HUES48 (cell line): ENCODE results near the gene TMEM203.
A peak's percentile ranks its signal among the peaks of the same experiment; 100 is the strongest.

Experiments used
- H3K27ac ChIP-seq: one replicate; pipeline ENCODE4 v1.7.0; 2013; ENCODE audit warnings: low read depth, low read length, inconsistent platforms
- H3K27me3 ChIP-seq: 2 replicates; pipeline ENCODE4 v1.6.1; 2013; ENCODE audit warnings: mild to moderate bottlenecking, low read length; ENCODE audit not compliant: control insufficient read depth, insufficient read depth
- H3K36me3 ChIP-seq: 2 replicates; pipeline ENCODE4 v1.6.1; 2013; ENCODE audit warnings: low read length; ENCODE audit not compliant: control insufficient read depth, insufficient read depth
- H3K4me1 ChIP-seq: 2 replicates; pipeline ENCODE4 v1.6.1; 2013; ENCODE audit warnings: mild to moderate bottlenecking, low read length; ENCODE audit not compliant: control insufficient read depth, insufficient read depth
- H3K4me3 ChIP-seq: 2 replicates; pipeline ENCODE4 v1.5.1; 2013; ENCODE audit warnings: mild to moderate bottlenecking, low read depth, low read length
- H3K9ac ChIP-seq: 2 replicates; pipeline ENCODE4 v1.6.1; 2013; ENCODE audit warnings: mild to moderate bottlenecking, low read depth, low read length, moderate library complexity
- H3K9me3 ChIP-seq: 2 replicates; pipeline ENCODE4 v1.6.1; 2013; ENCODE audit warnings: low read length; ENCODE audit not compliant: control insufficient read depth, insufficient read depth

TMEM203 gene

GRCh38 chr9:137211532-137211931 lies 6.1 kb upstream of the TMEM203 start:
- peaks cover 51% of the 10 kb centered on the region for H3K36me3 ChIP-seq
- no peak overlapping the region for H3K9ac ChIP-seq
- no peak overlapping the region for H3K27ac ChIP-seq
- no peaks in the 10 kb centered on the region for H3K4me1 ChIP-seq
- no peaks in the 10 kb centered on the region for H3K9me3 ChIP-seq
- no peaks in the 10 kb centered on the region for H3K27me3 ChIP-seq
- H3K4me3 ChIP-seq: no peak overlapping the region

- Histone ChIP-seq H3K4me1 (peaks cover 5% of the 10 kb centered on the region; the same call in 1 of the 2 replicates), H3K27ac (no peak overlapping the region), H3K4me3 (peak overlapping the region; percentile 82), H3K9me3 (no peaks in the 10 kb centered on the region), H3K27me3 (no peaks in the 10 kb centered on the region), H3K9ac (no peak overlapping the region), H3K36me3 (peaks cover 19% of the 10 kb centered on the region)
Measured at GRCh38 chr9:137206602-137207001, 1.2 kb upstream of the TMEM203 start.

GRCh38 chr9:137204731-137205125 lies 720 bp downstream of the TMEM203 start:
- Histone ChIP-seq H3K4me1 (peaks cover 10% of the 10 kb centered on the region; the same call in 1 of the 2 replicates), H3K9me3 (no peaks in the 10 kb centered on the region), H3K27me3 (no peaks in the 10 kb centered on the region), H3K27ac (no peak overlapping the region), H3K36me3 (peaks cover 13% of the 10 kb centered on the region), H3K4me3 (peak overlapping the region; percentile 82), H3K9ac (peak overlapping the region; percentile 89)

- Histone ChIP-seq H3K4me3 (no peak overlapping the region), H3K9me3 (no peaks in the 10 kb centered on the region), H3K9ac (no peak overlapping the region), H3K36me3 (peaks cover 6% of the 10 kb centered on the region; the same call in 1 of the 2 replicates), H3K4me1 (peaks cover 10% of the 10 kb centered on the region; the same call in 1 of the 2 replicates), H3K27me3 (no peaks in the 10 kb centered on the region), H3K27ac (no peak overlapping the region)
Measured at GRCh38 chr9:137202966-137203365, 2.5 kb downstream of the TMEM203 start.

GRCh38 chr9:137201205-137201868 lies 4.1 kb downstream of the TMEM203 start:
- H3K27me3 ChIP-seq: no peaks in the 10 kb centered on the region
- peaks cover 10% of the 10 kb centered on the region; the same call in 1 of the 2 replicates for H3K4me1 ChIP-seq
- H3K27ac ChIP-seq: peak overlapping the region; percentile 57

GRCh38 chr9:137200311-137201204 lies 4.9 kb downstream of the TMEM203 start, which contains the start of gene TPRN:
Gene TPRN, minus strand, starts transcription at chr9:137200741. Its CDS starts 30 bp downstream, at chr9:137200711.
- peak within 1 kb of the TSS; percentile 59 for H3K27ac ChIP-seq

More at GRCh38 chr9:137201205-137201868, 4.1 kb downstream of the TMEM203 start:
- Histone ChIP-seq H3K9ac (peak overlapping the region; percentile 45), H3K36me3 (no peaks in the 10 kb centered on the region), H3K9me3 (no peaks in the 10 kb centered on the region), H3K4me3 (peak overlapping the region; percentile 72)

GRCh38 chr9:137199411-137200121 lies 5.9 kb downstream of the TMEM203 start:
- Histone ChIP-seq H3K4me3 (peak overlapping the region; percentile 50), H3K27me3 (no peaks in the 10 kb centered on the region), H3K9me3 (no peaks in the 10 kb centered on the region), H3K9ac (no peak overlapping the region), H3K27ac (no peak overlapping the region), H3K4me1 (peaks cover 14% of the 10 kb centered on the region; the same call in 1 of the 2 replicates), H3K36me3 (no peaks in the 10 kb centered on the region)

More at GRCh38 chr9:137200311-137201204, 4.9 kb downstream of the TMEM203 start, which contains the start of gene TPRN:
- H3K9me3 ChIP-seq: no peaks in the 10 kb centered on the region
- H3K27me3 ChIP-seq: no peaks in the 10 kb centered on the region
- peak within 1 kb of the TSS; percentile 45 for H3K9ac ChIP-seq
- H3K36me3 ChIP-seq: no peaks in the 10 kb centered on the region
- peaks cover 10% of the 10 kb centered on the region; the same call in 1 of the 2 replicates for H3K4me1 ChIP-seq
- peak within 1 kb of the TSS; percentile 72 for H3K4me3 ChIP-seq

GRCh38 chr9:137198902-137199283 lies 6.6 kb downstream of the TMEM203 start:
- no peak overlapping the region for H3K27ac ChIP-seq
- H3K9ac ChIP-seq: no peak overlapping the region
- no peaks in the 10 kb centered on the region for H3K27me3 ChIP-seq
- no peaks in the 10 kb centered on the region for H3K36me3 ChIP-seq
- H3K4me3 ChIP-seq: peak overlapping the region; percentile 50; the same call in 1 of the 2 replicates
- H3K9me3 ChIP-seq: no peaks in the 10 kb centered on the region
- H3K4me1 ChIP-seq: peaks cover 10% of the 10 kb centered on the region; the same call in 1 of the 2 replicates

GRCh38 chr9:137198051-137198901 lies 7.2 kb downstream of the TMEM203 start:
- Histone ChIP-seq H3K27ac (no peak overlapping the region), H3K4me3 (no peak overlapping the region), H3K9me3 (no peaks in the 10 kb centered on the region), H3K36me3 (no peaks in the 10 kb centered on the region), H3K27me3 (no peaks in the 10 kb centered on the region), H3K4me1 (peaks cover 10% of the 10 kb centered on the region; the same call in 1 of the 2 replicates), H3K9ac (no peak overlapping the region)
